Transverse colon (tissue), 3 donors: ENCODE results near the gene BAG2.

Experiments used
- CTCF ChIP-seq, 5 experiments: fragments of 200-600 bp in 3 of 5; fragments of 450-650 bp in 2 of 5; sonication (generic) in 3 of 5; IDR thresholded peaks; 1 replicate in 2 of 5; 2 replicates in 3 of 5; pipeline ENCODE4 v1.5.1; 2016 to 2017; ENCODE audit warnings: antibody characterized with exemption in 5 of 5, inconsistent platforms in 3 of 5, mild to moderate bottlenecking in 2 of 5, moderate library complexity in 1 of 5
- POLR2A ChIP-seq: fragments of 450-650 bp; IDR thresholded peaks from one replicate; pipeline ENCODE4 v1.6.1; 2016; ENCODE audit warnings: antibody characterized with exemption, mild to moderate bottlenecking, moderate library complexity

- TF ChIP-seq CTCF (IDR thresholded peaks at IDR 0.05) = no peak
- no peak for TF ChIP-seq POLR2A
Observed at GRCh38 chr6:57173056-57173885, 1.1 kb downstream of the BAG2 start.
